Measurements from ENCODE around the gene KMT5B. TPM values are rescaled to one million over a fixed set of nuclear protein-coding genes. Genes with fewer than 3 reads are reported as not detected.

The KMT5B gene
- total RNA-seq, 1 experiment from 2014 or later = 45.7 TPM

- no TSS peak for BruUV-seq (replicated peaks)
- TF ChIP-seq EZH2 (IDR thresholded peaks at IDR 0.05; ENCODE audit: low read depth) (no peak), CTCF (conservative IDR thresholded peaks at IDR 0.05) (no peak)
- intact Hi-C loops (cut with micrococcal nuclease; ENCODE audit: unreplicated experiment) = no loop called here
Measured at GRCh38 chr11:68199295-68199987, 13.7 kb downstream of the KMT5B start.

GRCh38 chr11:68196219-68196618 lies 16.9 kb downstream of the KMT5B start:
- no peak overlapping the region for H2AFZ ChIP-seq
- no peaks in the 10 kb centered on the region for H3K27me3 ChIP-seq (ENCODE audit: insufficient read depth, low read depth)
- H3F3A ChIP-seq (ENCODE audit: insufficient read depth, low read depth) = peaks cover 10% of the 10 kb centered on the region; the same call in 1 of the 2 replicates
- H3K9me2 ChIP-seq (ENCODE audit: insufficient read depth) = no peaks in the 10 kb centered on the region
- no peak for DNase-seq
- H4K20me1 ChIP-seq (ENCODE audit: insufficient read depth) = peaks cover 78% of the 10 kb centered on the region
- intact Hi-C loops (cut with micrococcal nuclease; ENCODE audit: unreplicated experiment) = no loop called here
- TF ChIP-seq CTCF (conservative IDR thresholded peaks at IDR 0.05) = no peak
- BruUV-seq (replicated peaks) = no TSS peak
- H3K9me3 ChIP-seq (ENCODE audit: insufficient read depth, low read depth) = no peaks in the 10 kb centered on the region
- H3K4me3 ChIP-seq = no peak overlapping the region
- peaks cover 97% of the 10 kb centered on the region for H3K79me2 ChIP-seq (ENCODE audit: low read depth)
- POLR2A ChIA-PET (ENCODE audit: unreplicated experiment) = no interaction called here
- CTCF ChIA-PET = no interaction called here
- H3K27ac ChIP-seq = no peak overlapping the region
- no peaks in the 10 kb centered on the region for H3K36me3 ChIP-seq (ENCODE audit: low read depth)
- H3K4me2 ChIP-seq = no peak overlapping the region
- H3K4me1 ChIP-seq (replicated peaks; ENCODE audit: insufficient read depth) = peaks cover 10% of the 10 kb centered on the region; the same call in 1 of the 2 replicates

More at GRCh38 chr11:68199295-68199987, 13.7 kb downstream of the KMT5B start:
- Histone ChIP-seq H3F3A (ENCODE audit: insufficient read depth, low read depth) (peaks cover 16% of the 10 kb centered on the region; the same call in 1 of the 2 replicates), H4K20me1 (ENCODE audit: insufficient read depth) (peaks cover 82% of the 10 kb centered on the region), H2AFZ (no peak overlapping the region), H3K36me3 (ENCODE audit: low read depth) (no peaks in the 10 kb centered on the region), H3K27me3 (ENCODE audit: insufficient read depth, low read depth) (no peaks in the 10 kb centered on the region), H3K4me3 (no peak overlapping the region), H3K27ac (no peak overlapping the region), H3K9me3 (ENCODE audit: insufficient read depth, low read depth) (no peaks in the 10 kb centered on the region), H3K79me2 (ENCODE audit: low read depth) (peaks cover 98% of the 10 kb centered on the region), H3K4me1 (replicated peaks; ENCODE audit: insufficient read depth) (no peaks in the 10 kb centered on the region), H3K4me2 (no peak overlapping the region), H3K9me2 (ENCODE audit: insufficient read depth) (no peaks in the 10 kb centered on the region)
- no peak for DNase-seq
- POLR2A ChIA-PET (ENCODE audit: unreplicated experiment) = interaction anchor here (0.6 kb wide), 1 partner anchor 84 kb away, joined by 3 read pairs; no protein-coding TSS in a partner anchor
- CTCF ChIA-PET = no interaction called here

- no peaks in the 10 kb centered on the region for H3K27me3 ChIP-seq (ENCODE audit: insufficient read depth, low read depth)
- no peak for DNase-seq
- ChIA-PET CTCF (no interaction called here), POLR2A (ENCODE audit: unreplicated experiment) (no interaction called here)
- H3K9me2 ChIP-seq (ENCODE audit: insufficient read depth) = no peaks in the 10 kb centered on the region
- intact Hi-C loops (cut with micrococcal nuclease; ENCODE audit: unreplicated experiment) = no loop called here
- no peaks in the 10 kb centered on the region for H3K36me3 ChIP-seq (ENCODE audit: low read depth)
- no TSS peak for BruUV-seq (replicated peaks)
- no peak for TF ChIP-seq CTCF (conservative IDR thresholded peaks at IDR 0.05)
- TF ChIP-seq EZH2 (IDR thresholded peaks at IDR 0.05; ENCODE audit: low read depth) = no peak
- H3K4me1 ChIP-seq (replicated peaks; ENCODE audit: insufficient read depth) = peaks cover 10% of the 10 kb centered on the region; the same call in 1 of the 2 replicates
- H4K20me1 ChIP-seq (ENCODE audit: insufficient read depth) = peaks cover 67% of the 10 kb centered on the region
- no peaks in the 10 kb centered on the region for H3K9me3 ChIP-seq (ENCODE audit: insufficient read depth, low read depth)
- H3F3A ChIP-seq (ENCODE audit: insufficient read depth, low read depth) = peaks cover 10% of the 10 kb centered on the region; the same call in 1 of the 2 replicates
- H3K79me2 ChIP-seq (ENCODE audit: low read depth) = peaks cover 96% of the 10 kb centered on the region
- no peak overlapping the region for H3K27ac ChIP-seq
- no peak overlapping the region for H3K4me2 ChIP-seq
- H3K4me3 ChIP-seq = no peak overlapping the region
- H2AFZ ChIP-seq = no peak overlapping the region
Measured at GRCh38 chr11:68194675-68195294, 18.3 kb downstream of the KMT5B start.

Measured in PC-9 (cell line).